KG1 (cell line): ENCODE measurements around the gene MPG.

Experiments used
- DNase-seq: peaks from one replicate; lab custom pipeline; 2025; lab: John Stamatoyannopoulos, UW

The MPG gene

GRCh38 chr16:50769-51591 is 27.0 kb upstream of the MPG start:
- no peak for DNase-seq

GRCh38 chr16:53346-54236 is 24.4 kb upstream of the MPG start, which contains the start of the genes POLR3K and SNRNP25:
POLR3K (minus strand) TSS chr16:53608; CDS start chr16:53586, 22 bp downstream.
SNRNP25 (plus strand) TSS chr16:53828; CDS start chr16:54017, 189 bp downstream.
- peak; percentile 93 for DNase-seq

GRCh38 chr16:54237-54581 is 23.8 kb upstream of the MPG start:
- no peak for DNase-seq

GRCh38 chr16:55571-56136 is 22.4 kb upstream of the MPG start:
- no peak for DNase-seq

GRCh38 chr16:56231-56927 is 21.6 kb upstream of the MPG start:
- no peak for DNase-seq

- DNase-seq = no peak
Observed at GRCh38 chr16:57711-58110, 20.3 kb upstream of the MPG start.

GRCh38 chr16:58491-59439 is 19.3 kb upstream of the MPG start:
- DNase-seq = no peak

- DNase-seq = no peak
Observed at GRCh38 chr16:59440-60059, 18.5 kb upstream of the MPG start.

- no peak for DNase-seq
Observed at GRCh38 chr16:60166-60565, 17.9 kb upstream of the MPG start.

GRCh38 chr16:60929-61878 is 16.8 kb upstream of the MPG start:
- no peak for DNase-seq

GRCh38 chr16:61879-62281 is 16.1 kb upstream of the MPG start:
- no peak for DNase-seq

- no peak for DNase-seq
Observed at GRCh38 chr16:62283-62967, 15.6 kb upstream of the MPG start.

GRCh38 chr16:62968-63391 is 15.0 kb upstream of the MPG start:
- no peak for DNase-seq

- DNase-seq = no peak
Observed at GRCh38 chr16:63466-63865, 14.6 kb upstream of the MPG start.

- DNase-seq = no peak
Observed at GRCh38 chr16:63998-64913, 13.8 kb upstream of the MPG start.

- no peak for DNase-seq
Observed at GRCh38 chr16:64914-65255, 13.1 kb upstream of the MPG start.

- peak; percentile 37 for DNase-seq
Observed at GRCh38 chr16:65745-66144, 12.3 kb upstream of the MPG start.
